Adrenal gland (tissue), 5 donors: ENCODE results near the gene C5orf15.

Source experiments
- CTCF ChIP-seq, 6 experiments: fragments of 450-650 bp in 4 of 6; fragments of 200-600 bp in 2 of 6; sonication (generic) in 1 of 6; IDR thresholded peaks; 1 replicate in 5 of 6; 2 replicates in 1 of 6; pipeline versions ENCODE4 v1.5.1 to v1.8.0; 2016 to 2021; ENCODE audit warnings: antibody characterized with exemption in 6 of 6, mild to moderate bottlenecking in 2 of 6, moderate library complexity in 1 of 6
- POLR2A ChIP-seq, 2 donors: fragments of 450-650 bp; IDR thresholded peaks; one replicate each; pipeline ENCODE4 v1.6.1; 2017; ENCODE audit warnings: antibody characterized with exemption in 2 of 2, mild to moderate bottlenecking in 2 of 2, moderate library complexity in 1 of 2
- donor health status: DM: no; HTN: no; CAD: no.

GRCh38 chr5:134000091-134000511 is 31.7 kb upstream of the C5orf15 start:
- TF ChIP-seq CTCF (IDR thresholded peaks at IDR 0.05) (no peak), POLR2A (IDR thresholded peaks at IDR 0.05) (no peak)
